Astrocyte of the cerebellum (primary cell): ENCODE results near the gene RBM38.

Experiments
- DNase-seq: peaks from one replicate; pipeline ENCODE4 v3.0.0-alpha.2; 2011; ENCODE audit warnings: low read depth
- H3K4me3 ChIP-seq: 2 replicates; pipeline ENCODE4 v1.5.1; 2011; ENCODE audit warnings: mild to moderate bottlenecking, low read depth, low read length, moderate library complexity
- CTCF ChIP-seq: IDR thresholded peaks from 2 replicates; pipeline ENCODE4 v1.5.1; 2012; ENCODE audit warnings: low read length, low read depth, moderate library complexity, mild to moderate bottlenecking; ENCODE audit errors: missing control alignments
- in situ Hi-C: cut with HindIII; loops from 2 replicates; pipeline ENCODE4 v1.10.0; 2017; ENCODE audit warnings: low sequenced_read_pairs

The RBM38 gene

DNA sequence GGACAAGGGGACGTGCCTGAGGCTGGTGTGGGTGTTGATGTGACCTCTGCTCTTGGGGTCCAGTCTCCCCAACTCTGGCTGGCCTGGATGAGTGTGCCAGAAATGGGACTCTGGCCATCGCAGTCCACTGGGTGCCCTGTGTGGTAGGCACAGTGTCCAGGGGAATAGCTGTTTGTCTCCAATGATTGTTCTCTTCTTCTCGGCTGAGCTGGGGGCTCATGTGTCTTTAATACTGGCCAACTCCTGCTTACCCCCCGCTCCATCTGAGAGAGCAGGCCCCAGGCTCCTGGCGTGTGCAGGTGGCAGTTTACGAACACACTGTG, 45.0 kb downstream of the RBM38 start:
- no peak for TF ChIP-seq CTCF
- DNase-seq = no peak
- in situ Hi-C loops = no loop called here
- H3K4me3 ChIP-seq = no peak overlapping the region

DNA sequence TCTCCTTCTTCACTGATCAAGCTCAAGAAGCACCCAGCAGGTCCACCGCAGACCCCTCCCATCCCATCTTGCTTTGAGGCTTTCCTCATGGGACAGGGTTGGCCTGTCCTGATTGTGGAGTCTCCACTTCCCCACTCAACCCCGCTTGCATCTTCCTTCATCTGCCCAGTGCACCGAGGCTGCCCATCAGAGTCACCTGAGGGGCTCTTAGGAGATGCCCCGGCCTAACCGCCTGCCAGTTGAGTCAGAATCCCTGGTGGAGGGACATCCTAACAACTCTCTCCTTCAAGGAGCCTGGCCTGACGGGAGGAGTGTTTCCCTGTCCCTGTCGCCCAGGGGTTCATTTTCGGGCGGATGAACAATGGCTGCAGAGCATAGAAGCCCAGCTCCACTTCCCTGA, 46.1 kb downstream of the RBM38 start:
- no peak for TF ChIP-seq CTCF
- in situ Hi-C loops = no loop called here
- no peak for DNase-seq
- no peak overlapping the region for H3K4me3 ChIP-seq

DNA sequence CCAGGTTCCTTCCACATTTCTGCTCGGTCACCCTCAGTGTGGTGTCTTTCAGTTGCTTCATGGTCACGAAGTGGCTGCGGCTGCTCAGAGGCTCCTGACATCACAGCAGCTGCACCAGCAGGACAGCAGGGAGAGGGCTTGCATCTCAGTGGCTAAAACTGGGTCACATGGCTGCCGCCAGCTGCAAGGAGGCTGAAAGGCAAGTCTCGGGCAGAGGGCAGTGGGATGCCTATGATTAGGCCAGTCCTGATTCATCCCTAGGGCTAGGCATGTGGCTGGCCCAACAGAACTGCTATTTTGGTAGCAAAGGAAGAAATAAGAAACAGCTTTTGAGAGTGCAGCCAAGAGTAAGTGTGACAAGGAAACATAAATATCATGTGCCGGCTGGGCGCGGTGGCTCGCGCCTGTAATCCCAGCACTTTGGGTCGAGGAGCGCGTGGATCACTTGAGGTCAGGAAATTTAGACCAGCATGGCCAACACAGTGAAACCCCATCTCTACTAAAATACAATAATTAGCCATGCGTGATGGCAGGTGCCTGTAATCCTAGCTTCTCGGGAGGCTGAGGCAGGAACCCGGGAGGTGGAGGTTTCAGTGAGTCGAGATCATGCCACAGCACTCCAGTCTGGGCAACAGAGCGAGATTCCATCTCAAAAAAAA, 46.6 kb downstream of the RBM38 start:
- H3K4me3 ChIP-seq = no peak overlapping the region
- in situ Hi-C loops = no loop called here
- no peak for DNase-seq
- TF ChIP-seq CTCF = no peak

DNA sequence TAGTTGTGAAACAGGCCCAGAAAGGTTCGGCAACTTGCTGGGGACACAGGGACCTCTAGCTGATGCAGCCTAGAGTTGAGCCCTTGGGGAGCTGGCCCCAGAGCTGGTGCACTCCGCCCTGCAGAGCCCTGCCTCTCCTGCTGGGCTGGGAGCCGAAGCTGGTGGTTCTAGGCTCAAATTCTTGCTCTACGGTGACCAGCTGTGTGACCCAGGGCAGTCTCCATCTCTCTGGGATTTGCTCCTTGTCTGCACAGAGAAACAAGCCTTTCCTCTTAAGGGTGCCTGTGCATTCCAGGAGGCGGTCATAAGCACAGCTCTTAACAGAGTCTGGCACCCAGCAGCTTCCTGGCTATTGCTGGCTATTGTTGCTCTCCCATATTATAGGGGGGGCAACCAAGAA, 47.4 kb downstream of the RBM38 start:
- TF ChIP-seq CTCF = no peak
- in situ Hi-C loops = no loop called here
- no peak for DNase-seq
- H3K4me3 ChIP-seq = no peak overlapping the region

DNA sequence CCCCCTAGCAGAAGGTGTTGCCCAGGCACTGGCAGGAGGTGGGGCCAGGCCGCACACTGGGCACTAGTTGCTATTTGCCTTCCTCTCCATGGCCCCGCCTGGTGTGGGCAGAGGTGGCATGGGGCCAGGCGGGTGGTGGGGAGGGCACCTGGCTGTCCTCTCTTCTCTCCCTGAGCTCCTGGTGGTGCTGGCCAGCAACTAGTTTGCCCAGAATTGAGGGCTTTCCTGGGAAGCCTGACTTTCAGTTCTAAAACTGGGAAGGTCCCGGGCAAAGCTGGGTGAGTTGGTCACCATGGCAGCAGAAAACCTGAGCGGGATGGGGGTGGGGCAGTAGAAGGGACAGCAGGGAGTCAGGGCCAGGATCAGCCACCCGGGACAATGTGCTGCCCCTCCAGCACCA, 48.2 kb downstream of the RBM38 start:
- in situ Hi-C loops = no loop called here
- no peak overlapping the region for H3K4me3 ChIP-seq
- DNase-seq = no peak
- TF ChIP-seq CTCF = no peak

DNA sequence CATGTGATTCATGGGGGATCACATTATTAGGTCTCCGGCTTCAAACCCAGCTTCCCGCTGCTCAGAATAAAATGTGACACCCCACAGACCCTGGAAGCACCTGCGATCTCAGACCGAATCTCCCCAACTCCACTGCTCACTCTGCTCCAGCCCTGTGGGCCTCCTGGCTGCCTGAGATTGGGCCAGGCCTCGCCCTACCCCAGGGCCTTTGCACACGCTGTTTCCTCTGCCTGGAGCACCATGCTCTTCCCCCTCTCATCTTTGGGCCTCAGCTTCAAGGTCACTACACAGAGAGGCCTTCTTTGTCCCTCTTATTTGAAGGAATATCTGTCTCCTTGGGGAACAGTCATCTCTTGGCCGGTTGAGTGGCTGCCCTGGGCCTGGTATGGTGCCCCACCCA, 48.8 kb downstream of the RBM38 start:
- no peak for TF ChIP-seq CTCF
- in situ Hi-C loops = no loop called here

More for the DNA sequence above, 48.8 kb downstream of the RBM38 start:
- H3K4me3 ChIP-seq = no peak overlapping the region
- DNase-seq = no peak
